HK-2 (cell line): ENCODE measurements around the gene CLN3.
"Not testable (repeated sequence)": the region's sequence is repeated elsewhere in the genome, so short reads cannot be mapped to it uniquely, and the experiment has no call there.

Source experiments
- DNase-seq: peaks from one replicate; pipeline ENCODE4 v3.0.0-alpha.2; 2018; ENCODE audit not compliant: unreplicated experiment

The CLN3 gene

DNA sequence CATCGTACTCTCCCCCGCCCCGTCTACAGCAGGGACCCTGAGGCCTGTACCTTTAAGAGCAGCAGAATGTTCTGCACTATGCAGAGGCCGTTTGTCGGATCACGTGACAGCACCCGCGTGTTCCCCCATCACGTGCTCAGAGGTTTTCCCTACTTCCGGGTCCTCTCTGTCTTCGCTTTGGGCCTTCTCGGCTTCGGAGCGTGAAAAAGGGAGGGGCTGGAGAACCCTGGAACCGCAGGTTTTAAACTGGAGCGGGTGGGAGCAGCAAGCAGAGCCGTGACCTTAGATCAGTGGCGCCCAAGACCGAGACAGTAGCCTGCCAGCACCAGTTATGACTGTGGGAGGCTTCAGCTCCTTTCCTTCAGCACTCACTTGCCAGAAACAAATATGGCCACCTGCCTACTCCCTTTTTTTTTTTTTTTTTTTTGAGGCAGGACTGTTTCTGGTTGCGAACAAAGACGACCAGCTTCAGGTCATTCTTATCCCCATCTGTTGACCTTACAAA lies at the start of gene CLN3:
CLN3 (minus strand) TSS at position 105 of the 505 bp plus-strand sequence. CDS start 315 bp downstream, outside the sequence.
- DNase-seq, result peak; percentile 95

DNA sequence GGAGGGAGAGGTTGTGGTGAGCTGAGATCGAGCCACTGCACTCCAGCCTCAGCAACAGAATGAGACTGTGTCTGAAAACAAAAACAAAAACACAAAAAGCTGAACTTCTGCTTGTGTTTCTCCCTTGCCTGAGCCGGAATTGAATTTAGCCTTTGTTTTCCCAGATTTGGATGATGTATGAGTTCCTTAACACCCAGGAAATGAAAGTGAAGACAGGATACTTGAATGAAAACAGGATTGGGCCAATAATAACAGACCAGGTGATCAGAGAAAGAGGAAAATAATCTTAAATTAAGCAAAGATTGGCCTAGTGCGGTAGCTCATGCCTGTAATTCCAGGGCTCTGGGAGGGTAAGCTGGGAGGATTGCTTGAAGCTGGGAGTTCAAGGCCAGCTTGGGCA lies 48.5 kb upstream of the CLN3 start:
- DNase-seq, result no peak

DNA sequence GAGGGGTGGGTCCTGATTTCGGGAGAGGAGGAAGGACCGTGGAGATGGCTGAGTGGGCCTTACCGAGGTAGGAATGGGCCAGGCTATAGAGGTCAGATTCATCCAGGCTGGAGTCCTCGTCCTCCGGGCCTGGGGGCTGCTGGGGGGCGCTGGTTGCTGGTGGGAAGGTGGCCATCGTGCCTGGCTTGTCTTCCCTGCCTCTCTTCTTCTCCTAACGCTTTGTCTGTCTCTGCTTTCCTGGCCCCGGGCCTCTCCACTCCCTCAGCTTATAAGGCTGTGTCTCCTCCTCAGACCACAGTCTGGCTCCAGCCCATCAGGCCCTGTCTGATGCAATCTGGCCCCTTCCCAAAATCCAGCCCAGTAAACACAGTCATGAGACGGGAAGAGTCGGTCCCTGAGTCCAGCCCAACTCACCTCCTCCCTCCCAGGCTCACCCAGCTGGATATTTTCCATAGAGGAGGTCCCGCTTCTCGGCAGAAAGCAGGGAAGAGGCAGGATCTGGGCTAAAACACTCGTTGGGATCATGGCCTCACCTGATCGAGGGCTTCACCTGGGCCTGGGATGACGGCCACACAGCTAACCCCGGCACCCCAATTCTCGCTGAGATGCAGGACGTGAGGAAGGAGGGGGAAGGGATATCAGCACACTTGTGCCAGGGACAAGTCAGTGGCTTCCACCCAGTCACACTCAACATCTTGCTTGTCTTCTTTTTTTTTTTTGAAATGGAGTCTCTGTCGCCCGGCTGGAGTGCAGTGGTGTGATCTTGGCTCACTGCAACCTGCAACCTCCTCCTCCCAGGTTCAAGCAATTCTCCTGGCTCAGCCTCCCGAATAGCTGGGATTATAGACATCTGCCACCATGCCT lies 47.1 kb upstream of the CLN3 start, which contains the start of gene NUPR1:
NUPR1 (minus strand) TSS at position 242 of the 864 bp plus-strand sequence; CDS start at position 175, 67 bp downstream.
- DNase-seq, result no peak

DNA sequence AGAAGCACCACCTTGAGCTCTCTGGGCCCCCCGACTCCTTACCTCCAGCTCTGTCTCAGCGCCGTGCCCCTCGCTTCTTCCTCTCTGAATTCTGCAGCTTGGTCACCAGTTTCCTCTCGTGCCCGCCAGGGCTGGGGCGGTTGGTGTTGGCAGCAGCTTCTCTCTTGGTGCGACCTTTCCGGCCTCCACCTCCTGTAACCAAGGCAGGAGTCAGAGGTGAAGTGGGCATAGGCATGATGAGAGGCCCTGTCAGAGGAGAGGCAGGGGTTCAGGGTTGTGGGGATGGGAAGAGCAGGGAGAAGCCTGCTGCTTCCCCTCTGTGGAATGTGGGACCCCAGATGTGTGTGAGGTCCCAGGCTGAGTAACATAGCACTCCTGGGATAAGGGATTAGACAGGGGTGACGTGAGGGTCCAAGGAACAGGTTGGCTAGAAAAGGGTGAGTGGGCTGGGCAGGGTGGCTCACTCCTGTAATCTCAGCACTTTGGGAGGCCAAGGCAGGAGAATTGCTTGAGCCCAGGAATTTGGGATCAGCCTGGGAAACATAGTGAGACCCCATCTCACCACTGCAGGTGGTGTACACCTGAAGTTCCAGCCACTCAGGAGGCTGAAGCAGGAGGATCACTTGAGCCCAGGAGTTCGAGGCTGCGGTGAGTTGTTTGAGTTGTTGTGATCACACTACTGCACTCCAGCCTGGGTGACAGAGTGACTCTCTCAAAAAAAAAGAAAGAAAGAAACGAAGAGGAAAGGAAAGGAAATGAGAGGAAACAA lies 46.3 kb upstream of the CLN3 start:
- DNase-seq, result no peak

DNA sequence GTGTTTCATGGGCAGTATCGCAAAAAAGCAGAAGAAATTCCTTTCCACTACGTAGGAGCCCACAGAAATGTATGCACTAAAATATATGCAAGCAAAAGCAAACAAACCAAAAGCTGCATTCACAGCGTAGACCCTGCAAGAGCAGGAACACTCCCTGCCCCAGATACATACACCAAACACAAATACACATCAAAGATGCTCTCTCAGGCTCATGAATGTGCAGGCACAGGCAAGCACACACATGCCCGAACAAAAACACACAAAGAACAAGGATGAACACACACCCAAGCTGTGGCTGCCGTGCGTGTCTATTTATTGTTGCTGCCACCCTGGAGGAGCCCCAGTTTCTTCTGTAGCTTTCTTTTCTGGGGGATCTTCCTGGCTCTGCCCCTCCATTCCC lies 45.2 kb upstream of the CLN3 start:
- no peak for DNase-seq

DNA sequence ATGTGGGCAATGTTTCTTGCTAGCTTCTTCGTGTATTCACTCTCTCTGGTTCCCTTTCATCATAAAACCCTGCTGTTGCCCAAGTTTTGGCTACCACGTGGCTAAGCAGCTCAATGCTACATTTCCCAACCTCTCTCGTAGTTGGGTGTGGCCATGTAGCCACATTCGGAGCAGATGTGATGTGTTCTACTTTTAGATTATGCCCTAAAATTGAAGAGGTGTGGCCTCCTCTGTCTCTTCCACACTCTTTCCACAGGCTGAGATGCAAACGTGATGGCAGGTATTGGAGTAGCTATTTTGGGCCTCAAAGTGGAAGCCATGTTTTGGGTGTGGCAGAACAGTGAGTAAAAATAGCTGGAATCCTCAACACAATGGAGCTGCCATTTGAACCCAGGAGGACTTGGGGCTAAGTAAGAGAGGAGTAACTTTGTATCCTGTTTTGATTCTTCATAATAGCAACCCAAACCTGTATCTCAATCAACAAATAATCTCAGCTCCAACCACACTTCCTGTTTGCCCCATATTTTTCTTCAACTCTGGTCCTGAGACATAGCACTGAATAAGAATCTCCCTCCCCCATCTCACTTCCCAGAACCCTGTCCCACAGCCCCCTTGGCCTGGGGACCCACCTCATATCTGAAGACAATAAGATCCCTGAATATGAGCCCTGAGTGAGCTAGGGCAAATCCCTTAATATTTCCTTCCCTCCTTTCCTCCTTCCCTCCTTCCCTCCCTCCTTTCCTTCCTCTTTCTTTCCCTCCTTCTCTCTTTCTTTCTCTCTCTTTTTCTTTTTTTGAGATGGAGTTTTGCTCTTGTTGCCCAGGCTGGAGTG lies 42.9 kb upstream of the CLN3 start:
- DNase-seq, result no peak

DNA sequence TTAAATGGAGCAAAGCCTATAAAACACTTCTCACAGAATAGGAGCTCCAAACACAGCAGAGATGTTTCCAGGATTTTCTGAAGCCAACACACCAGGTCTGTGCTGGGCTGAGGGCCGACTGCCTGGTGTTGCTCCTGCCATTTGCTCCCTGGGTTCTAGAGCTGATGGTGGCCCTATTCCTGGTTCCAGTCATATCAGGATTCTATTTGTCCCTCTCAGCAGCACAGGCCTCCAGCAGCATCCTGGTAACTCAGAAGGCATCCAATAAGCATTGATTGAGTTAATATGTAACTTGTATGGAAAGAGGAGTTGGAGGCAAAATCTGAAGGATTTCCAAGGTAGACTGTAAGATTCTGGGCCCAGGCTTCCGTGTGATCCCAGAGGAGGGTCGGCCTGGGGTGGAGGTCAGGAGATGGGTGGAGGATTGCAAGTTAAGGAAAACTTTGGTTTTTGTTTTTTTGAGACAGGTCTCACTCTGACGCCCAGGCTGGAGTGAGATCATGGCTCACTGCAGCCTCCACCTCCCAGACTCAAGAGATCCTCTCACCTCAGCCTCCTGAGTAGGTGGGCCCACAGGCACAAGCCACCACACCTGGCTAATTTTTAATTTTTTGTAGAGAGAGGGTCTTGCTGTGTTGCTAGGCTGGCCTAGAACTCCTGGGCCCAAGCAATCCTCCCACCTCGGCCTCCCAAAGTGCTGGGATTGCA lies 41.2 kb upstream of the CLN3 start:
- DNase-seq, result no peak

DNA sequence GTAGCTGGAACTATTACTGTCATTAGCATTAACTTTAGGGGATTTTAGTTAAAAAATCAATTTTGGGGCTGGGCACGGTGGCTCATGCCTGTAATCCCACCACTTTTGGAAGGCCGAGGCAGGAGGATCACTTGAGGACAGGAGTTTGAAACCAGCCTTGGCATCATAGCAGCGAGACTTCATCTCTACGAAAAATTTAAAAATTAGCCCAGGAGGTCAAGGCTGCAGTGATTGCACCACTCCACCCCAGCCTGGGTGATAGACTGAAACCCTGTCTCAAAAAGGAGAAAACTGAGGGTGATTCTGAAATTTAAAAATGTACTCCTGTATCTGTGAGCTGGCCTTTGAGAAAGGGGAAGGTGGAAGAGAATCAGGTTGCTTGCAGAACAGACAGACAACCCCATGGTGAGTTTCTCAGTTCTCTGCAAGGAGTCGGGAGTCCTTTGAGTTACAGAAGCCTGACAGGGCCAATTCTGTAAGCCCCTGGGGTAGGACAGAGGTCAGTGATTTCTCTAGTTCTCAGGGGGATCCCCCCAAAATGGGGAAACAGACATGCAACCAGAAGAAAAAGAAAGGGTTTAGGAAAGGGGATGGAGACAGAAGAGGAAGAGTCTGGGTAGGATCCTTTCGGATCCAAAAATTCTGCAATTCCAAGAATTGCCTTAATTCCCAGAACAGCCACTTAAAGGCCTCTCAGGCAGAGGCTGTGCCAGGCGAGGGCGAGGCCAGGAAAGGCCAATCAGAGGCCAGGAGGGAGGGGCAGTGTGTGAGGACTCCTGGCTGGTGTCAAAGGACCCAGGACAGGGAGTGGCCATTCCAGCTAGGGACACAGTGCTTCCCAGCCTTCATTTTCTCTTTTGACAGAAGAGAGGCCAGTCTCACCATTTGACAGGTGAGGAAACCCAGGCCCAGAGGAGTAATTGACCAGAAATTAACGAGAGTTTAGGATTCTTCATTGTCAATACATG lies 40.2 kb upstream of the CLN3 start:
- DNase-seq, result no peak

DNA sequence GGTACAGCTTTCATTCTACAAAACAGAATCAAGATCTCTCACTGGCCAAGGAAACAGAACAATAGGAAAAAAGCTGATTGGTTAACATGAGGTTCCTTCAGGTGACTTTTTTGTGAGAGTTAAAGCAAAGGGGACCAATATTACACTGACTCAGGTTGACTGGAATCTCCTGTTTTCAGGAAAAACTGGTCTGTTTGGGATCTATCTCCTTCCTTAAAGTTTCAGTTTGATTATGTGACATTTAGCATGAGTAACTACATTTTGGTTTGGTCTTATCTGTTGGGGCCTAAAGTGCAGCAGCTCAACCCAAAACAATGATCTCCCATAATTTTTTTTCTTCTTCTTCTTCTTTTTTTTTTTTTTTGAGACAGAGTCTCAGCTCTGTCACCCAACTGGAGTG lies 37.2 kb upstream of the CLN3 start:
- no peak for DNase-seq

DNA sequence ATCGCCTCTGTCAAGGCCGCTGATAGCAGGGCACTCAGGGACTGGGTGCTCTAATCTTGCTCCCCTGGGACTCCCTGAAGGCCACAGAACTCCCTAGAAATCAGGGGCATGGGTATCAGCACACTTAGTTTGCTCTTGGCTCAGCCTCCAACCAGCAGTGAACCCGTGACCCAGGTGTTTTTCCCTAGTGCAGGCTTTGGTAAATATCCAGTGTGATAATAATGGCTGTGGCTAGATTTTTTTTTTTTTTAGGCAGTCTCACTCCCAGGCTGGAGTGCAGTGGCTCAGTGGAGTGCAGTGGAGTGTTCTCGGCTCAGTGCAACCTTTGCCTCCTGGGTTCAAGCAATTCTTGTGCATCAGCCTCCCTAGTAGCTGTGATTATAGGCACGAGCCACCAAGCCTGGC lies 36.6 kb upstream of the CLN3 start:
- DNase-seq, result no peak

DNA sequence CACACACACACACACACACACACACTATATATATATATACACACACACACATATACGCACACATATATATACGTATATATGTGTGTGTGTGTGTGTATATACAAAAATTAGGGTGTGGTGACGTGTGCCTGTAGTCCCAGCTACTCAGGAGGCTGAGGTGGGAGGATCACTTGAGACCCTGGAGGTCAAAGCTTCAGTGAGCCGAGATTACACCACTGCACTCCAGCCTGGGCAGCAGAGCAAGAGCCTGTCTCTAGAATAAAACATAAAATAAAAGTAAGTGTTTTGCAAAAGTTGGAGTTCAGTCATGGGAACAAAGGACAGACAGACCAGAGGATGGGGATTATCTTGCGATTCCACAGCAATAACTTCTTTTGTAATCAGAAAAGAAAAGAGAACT lies 36.1 kb upstream of the CLN3 start:
- no peak for DNase-seq

DNA sequence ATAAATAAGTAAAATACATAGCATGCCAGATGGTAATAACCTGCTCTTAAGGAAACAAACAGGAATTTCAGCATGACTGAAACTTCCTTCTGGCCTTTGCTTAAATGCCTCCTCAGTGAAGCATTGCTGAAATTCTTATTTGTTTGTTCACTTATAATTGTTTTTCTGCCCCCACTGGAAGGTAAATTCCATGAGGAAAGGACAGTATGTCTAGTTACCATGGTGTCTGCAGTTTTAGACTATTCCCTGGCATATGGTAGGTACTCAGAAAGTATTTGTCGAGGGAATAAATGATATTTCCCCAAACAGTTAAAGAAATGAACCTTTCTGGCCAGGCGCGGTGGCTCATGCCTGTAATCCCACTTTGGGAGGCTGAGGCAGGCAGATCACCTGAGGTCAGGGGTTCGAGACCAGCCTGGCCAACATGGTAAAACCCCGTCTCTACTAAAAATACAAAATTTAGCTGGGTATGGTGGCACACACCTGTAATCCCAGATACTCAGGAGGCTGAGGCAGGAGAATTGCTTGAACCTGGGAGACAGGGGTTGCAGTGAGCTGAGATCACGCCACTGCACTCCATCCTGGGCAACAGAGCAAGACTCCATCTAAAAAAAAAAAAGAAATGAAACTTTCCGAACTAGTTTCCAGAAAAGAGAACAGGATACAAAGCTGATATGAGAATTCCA lies 35.4 kb upstream of the CLN3 start:
- DNase-seq, result not testable (repeated sequence)

DNA sequence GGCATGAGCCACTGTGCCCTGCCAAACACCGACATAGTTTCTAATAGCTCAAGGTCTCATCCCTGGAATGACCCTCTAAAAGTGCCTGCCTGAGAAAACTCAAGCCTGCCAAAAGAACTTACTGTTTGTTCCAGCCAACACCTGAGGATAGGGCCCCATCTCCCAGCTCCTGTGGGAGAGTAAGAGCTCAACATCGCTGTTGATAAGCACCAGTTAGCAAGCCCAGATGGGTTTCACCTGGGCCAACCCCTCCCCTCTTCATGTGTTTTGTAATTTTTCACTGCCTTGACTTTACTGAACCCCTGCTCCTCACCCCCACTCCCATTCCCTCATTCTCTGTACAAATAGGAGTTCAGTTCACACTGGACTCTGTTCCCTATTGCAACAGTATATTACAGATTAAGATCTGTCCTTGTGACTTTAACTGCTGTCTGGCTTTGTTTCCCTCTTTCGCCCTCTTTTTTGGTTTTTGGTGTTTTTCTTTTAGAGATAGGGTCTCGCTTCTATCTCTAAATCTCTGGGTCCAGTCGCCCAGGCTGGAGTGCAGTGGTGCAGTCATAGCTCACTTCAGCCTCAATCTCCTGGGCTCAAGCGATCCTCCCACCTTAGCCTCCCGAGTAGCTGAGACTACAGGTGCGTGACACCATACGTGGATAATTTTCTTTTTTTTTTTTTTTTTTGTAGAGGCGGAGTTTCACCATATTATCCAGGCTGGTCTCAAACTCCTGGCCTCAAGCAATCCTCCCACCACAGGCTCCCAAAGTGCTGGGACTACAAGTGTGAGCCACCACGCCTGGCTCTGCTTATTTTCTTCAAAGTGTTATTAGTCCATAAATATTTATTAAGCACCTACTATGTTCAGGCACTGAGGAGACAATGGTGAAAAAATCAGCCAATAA lies 34.6 kb upstream of the CLN3 start:
- no peak for DNase-seq

DNA sequence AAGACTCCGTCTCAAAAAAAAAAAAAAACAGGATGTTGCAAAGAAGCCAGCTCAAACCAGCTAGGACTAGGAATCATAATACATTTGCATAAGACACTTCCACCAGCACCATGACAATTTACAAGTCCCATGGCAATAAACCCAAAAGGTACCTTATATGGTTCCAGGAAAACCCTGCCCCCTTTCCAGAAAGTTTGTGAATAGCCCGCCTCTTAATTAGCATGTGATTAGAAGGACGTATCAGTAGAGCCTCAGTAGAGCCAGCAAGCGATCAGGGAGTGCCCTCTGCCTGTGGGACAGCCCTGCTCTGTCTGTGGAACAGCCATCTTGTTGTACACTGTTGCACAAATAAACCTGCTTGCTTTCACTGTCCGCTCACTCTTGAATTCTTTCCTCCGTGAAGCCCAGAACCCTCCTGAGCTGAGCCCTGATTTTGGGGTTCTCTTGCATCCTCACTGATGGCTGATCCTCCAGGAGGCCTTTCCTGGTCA lies 32.9 kb upstream of the CLN3 start:
- no peak for DNase-seq

DNA sequence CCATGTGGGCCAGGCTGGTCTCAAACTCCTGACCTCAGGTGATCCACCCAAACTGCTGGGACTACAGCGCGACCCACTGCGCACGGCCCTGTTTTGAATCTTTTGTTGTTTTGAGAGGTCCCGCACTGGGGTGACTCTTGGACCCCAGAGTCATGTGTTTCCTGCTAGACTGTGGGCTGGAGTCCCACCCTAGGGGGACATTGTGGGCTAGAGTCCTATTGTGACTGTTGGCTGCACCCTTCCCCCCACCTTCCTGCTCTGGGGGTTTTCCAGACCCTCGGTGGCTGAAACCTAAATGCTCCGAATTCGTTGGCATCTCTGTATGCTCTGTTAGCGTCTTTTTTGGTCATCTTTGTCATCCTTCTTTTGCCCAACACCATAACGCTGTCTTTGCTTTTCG lies 30.9 kb upstream of the CLN3 start:
- no peak for DNase-seq

DNA sequence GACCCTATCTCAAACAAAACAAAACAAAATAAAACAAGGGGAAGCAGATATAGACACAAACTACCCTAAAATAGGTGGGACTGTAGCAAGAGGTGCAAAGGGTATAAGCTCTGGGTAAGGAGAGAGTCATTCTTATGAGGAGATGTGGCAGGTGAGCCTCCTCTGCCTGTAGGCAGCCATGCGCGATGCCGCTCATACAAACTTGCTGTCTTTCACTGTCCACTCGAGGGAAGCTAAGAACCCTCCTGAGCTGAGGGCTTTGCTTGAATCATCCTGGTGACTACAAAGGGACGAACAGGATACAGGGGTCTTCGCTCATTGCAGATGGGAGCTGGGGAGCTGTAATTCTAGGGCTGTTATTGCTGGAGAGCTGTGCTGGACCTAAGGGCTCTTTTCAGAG lies 29.6 kb upstream of the CLN3 start:
- no peak for DNase-seq

DNA sequence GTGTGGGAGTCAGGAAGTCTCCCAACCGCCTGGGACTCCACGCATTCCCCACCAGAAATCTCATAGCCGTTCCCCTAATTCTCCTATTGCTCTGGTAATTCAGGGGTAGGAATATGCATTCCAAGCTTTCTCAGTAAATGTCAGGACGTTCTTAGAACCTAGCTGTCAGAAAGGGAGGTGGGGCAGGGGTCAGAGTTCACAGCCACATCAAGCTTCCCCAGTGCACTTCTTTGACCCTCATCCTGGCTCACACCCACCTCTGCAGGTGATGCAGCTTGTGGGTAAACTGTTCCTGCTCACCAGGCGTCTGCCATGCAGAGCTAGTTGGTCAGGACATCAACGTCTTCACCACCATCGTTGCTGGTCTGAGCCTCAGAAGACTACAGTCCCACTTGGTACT lies 28.8 kb upstream of the CLN3 start:
- no peak for DNase-seq

DNA sequence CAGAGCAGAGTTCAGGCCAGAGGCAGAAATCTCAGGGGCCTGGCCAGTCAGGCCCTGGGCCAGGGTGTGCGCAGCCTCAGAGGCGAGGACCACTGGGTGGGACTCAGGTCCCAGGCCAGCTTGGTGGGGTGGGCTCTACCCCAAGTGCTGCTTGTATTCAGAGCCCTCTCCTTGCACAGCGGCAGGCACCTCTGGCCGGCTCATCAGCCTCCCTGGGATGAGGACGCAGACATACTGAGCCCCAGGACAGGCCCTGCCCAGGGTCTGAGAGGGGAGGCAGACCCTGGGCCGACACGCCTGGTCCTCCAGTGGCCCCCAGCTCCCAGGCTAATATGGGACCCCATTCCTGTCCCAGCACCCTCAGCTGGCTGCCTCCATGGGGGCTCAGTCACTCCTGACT lies 22.4 kb upstream of the CLN3 start:
- DNase-seq, result no peak
